Sigmoid colon (tissue), 4 donors: Measurements from ENCODE around the gene SMYD3.

ENCODE experiments used
- CTCF ChIP-seq, 4 experiments: fragments of 450-650 bp in 3 of 4; fragments of 200-600 bp in 1 of 4; IDR thresholded peaks; one replicate each; pipeline ENCODE4 v1.5.1; 2016 to 2019; ENCODE audit warnings: antibody characterized with exemption in 4 of 4, mild to moderate bottlenecking in 3 of 4, moderate library complexity in 2 of 4
- EP300 ChIP-seq, 4 donors: sonication (generic); formaldehyde crosslinking; IDR thresholded peaks; one replicate each; pipeline ENCODE4 v1.6.1; 2017; ENCODE audit warnings: antibody characterized with exemption in 4 of 4
- POLR2A ChIP-seq, 2 donors: fragments of 450-650 bp; IDR thresholded peaks; one replicate each; pipeline ENCODE4 v1.6.1; 2016; ENCODE audit warnings: antibody characterized with exemption in 2 of 2, mild to moderate bottlenecking in 2 of 2, moderate library complexity in 2 of 2
- POLR2AphosphoS5 ChIP-seq, 4 donors: sonication (generic); formaldehyde crosslinking; IDR thresholded peaks; one replicate each; pipeline ENCODE4 v1.6.1; 2017; ENCODE audit warnings: antibody characterized with exemption in 4 of 4

GRCh38 chr1:246552110-246552509 is 45.0 kb upstream of the SMYD3 start:
- TF ChIP-seq POLR2AphosphoS5 (IDR thresholded peaks at IDR 0.05) (no peak), CTCF (IDR thresholded peaks at IDR 0.05) (no peak), EP300 (IDR thresholded peaks at IDR 0.05) (no peak), POLR2A (IDR thresholded peaks at IDR 0.05) (no peak)
